ENCODE results near the gene PCDH15.

PCDH15 gene

GRCh38 chr10:54194806-54195205 is 606.2 kb downstream of the PCDH15 start:
- no peaks in the 10 kb centered on the region for H3K36me3 ChIP-seq (ENCODE audit: control insufficient read depth, insufficient read depth, low read length)
- no peaks in the 10 kb centered on the region for H3K27me3 ChIP-seq (replicated peaks; ENCODE audit: control insufficient read depth, insufficient read depth, low read length)
- DNase-seq (ENCODE audit: extremely low read depth, insufficient read length): no peak
- no peak overlapping the region for H3K4me3 ChIP-seq (replicated peaks; ENCODE audit: low read depth, low read length)
- no peak for TF ChIP-seq CTCF (IDR thresholded peaks at IDR 0.05; ENCODE audit: insufficient read depth, low read length, poor library complexity, severe bottlenecking)

GRCh38 chr10:54159924-54160323 is 641.1 kb downstream of the PCDH15 start:
- H3K36me3 ChIP-seq (ENCODE audit: control insufficient read depth, insufficient read depth, low read length): no peaks in the 10 kb centered on the region
- DNase-seq (ENCODE audit: extremely low read depth, insufficient read length): no peak
- TF ChIP-seq CTCF (IDR thresholded peaks at IDR 0.05; ENCODE audit: insufficient read depth, low read length, poor library complexity, severe bottlenecking): no peak
- no peaks in the 10 kb centered on the region for H3K27me3 ChIP-seq (replicated peaks; ENCODE audit: control insufficient read depth, insufficient read depth, low read length)
- H3K4me3 ChIP-seq (replicated peaks; ENCODE audit: low read depth, low read length): no peak overlapping the region

- H3K36me3 ChIP-seq (ENCODE audit: control insufficient read depth, insufficient read depth, low read length): no peaks in the 10 kb centered on the region
- TF ChIP-seq CTCF (IDR thresholded peaks at IDR 0.05; ENCODE audit: insufficient read depth, low read length, poor library complexity, severe bottlenecking): no peak
These were observed 652.5 kb downstream of the PCDH15 start for GRCh38 chr10:54148508-54148907.

GRCh38 chr10:54139819-54140428 is 661.1 kb downstream of the PCDH15 start:
- no peak for DNase-seq (ENCODE audit: extremely low read depth, insufficient read length)
- no peaks in the 10 kb centered on the region for H3K36me3 ChIP-seq (ENCODE audit: control insufficient read depth, insufficient read depth, low read length)
- no peak for TF ChIP-seq CTCF (IDR thresholded peaks at IDR 0.05; ENCODE audit: insufficient read depth, low read length, poor library complexity, severe bottlenecking)
- no peak overlapping the region for H3K4me3 ChIP-seq (replicated peaks; ENCODE audit: low read depth, low read length)
- H3K27me3 ChIP-seq (replicated peaks; ENCODE audit: control insufficient read depth, insufficient read depth, low read length): no peaks in the 10 kb centered on the region

More at GRCh38 chr10:54148508-54148907, 652.5 kb downstream of the PCDH15 start:
- H3K4me3 ChIP-seq (replicated peaks; ENCODE audit: low read depth, low read length): no peak overlapping the region
- no peaks in the 10 kb centered on the region for H3K27me3 ChIP-seq (replicated peaks; ENCODE audit: control insufficient read depth, insufficient read depth, low read length)
- no peak for DNase-seq (ENCODE audit: extremely low read depth, insufficient read length)

- DNase-seq (ENCODE audit: extremely low read depth, insufficient read length): no peak
- Histone ChIP-seq H3K27me3 (replicated peaks; ENCODE audit: control insufficient read depth, insufficient read depth, low read length) (no peaks in the 10 kb centered on the region), H3K36me3 (ENCODE audit: control insufficient read depth, insufficient read depth, low read length) (no peaks in the 10 kb centered on the region), H3K4me3 (replicated peaks; ENCODE audit: low read depth, low read length) (no peak overlapping the region)
- no peak for TF ChIP-seq CTCF (IDR thresholded peaks at IDR 0.05; ENCODE audit: insufficient read depth, low read length, poor library complexity, severe bottlenecking)
These were observed 663.6 kb downstream of the PCDH15 start for GRCh38 chr10:54137396-54137795.

- Histone ChIP-seq H3K4me3 (replicated peaks; ENCODE audit: low read depth, low read length) (no peak overlapping the region), H3K36me3 (ENCODE audit: control insufficient read depth, insufficient read depth, low read length) (no peaks in the 10 kb centered on the region), H3K27me3 (replicated peaks; ENCODE audit: control insufficient read depth, insufficient read depth, low read length) (no peaks in the 10 kb centered on the region)
- TF ChIP-seq CTCF (IDR thresholded peaks at IDR 0.05; ENCODE audit: insufficient read depth, low read length, poor library complexity, severe bottlenecking): no peak
- DNase-seq (ENCODE audit: extremely low read depth, insufficient read length): no peak
These were observed 667.8 kb downstream of the PCDH15 start for GRCh38 chr10:54133203-54133602.

All from GM06990 (cell line).